ENCODE measurements around the gene MACROD2. TPM values are rescaled to one million over a fixed set of nuclear protein-coding genes. Genes with fewer than 3 reads are reported as not detected.

MACROD2 gene
- total and polyA plus RNA-seq, 2 of the 4 experiments (the other 2 are of a cell fraction), result not detected

GRCh38 chr20:14303106-14303505, 307.8 kb downstream of the MACROD2 start:
- H3K9me3 ChIP-seq (ENCODE audit: control insufficient read depth, insufficient read depth, low read length), result no peaks in the 10 kb centered on the region
- H3K79me1 ChIP-seq (ENCODE audit: low read depth in 1 of 2, low read length in 2 of 2), result no peaks in the 10 kb centered on the region
- no peak overlapping the region for H3K18ac ChIP-seq (ENCODE audit: low read depth, low read length)
- H2BK20ac ChIP-seq (ENCODE audit: low read depth, low read length), result no peak overlapping the region
- no peak overlapping the region for H4K5ac ChIP-seq (ENCODE audit: low read depth, low read length)
- no peak overlapping the region for H2AK9ac ChIP-seq (replicated peaks; ENCODE audit: low read depth, low read length, poor library complexity)
- no peak overlapping the region for H2AFZ ChIP-seq (replicated peaks; ENCODE audit: low read length, poor library complexity)
- dilution Hi-C loops (cut with HindIII; ENCODE audit: low sequenced_read_pairs, unreplicated experiment), result no loop called here
- no peak overlapping the region for H2BK15ac ChIP-seq (ENCODE audit: low read depth, low read length)
- in situ Hi-C loops (cut with MboI; ENCODE audit: low sequenced_read_pairs), result no loop called here
- no peak for TF ChIP-seq FOS (IDR thresholded peaks at IDR 0.05; ENCODE audit: low read depth, low read length)
- TF ChIP-seq CTCF (conservative IDR thresholded peaks at IDR 0.05; ENCODE audit: low read depth, low read length), result no peak
- TF ChIP-seq RFX5 (IDR thresholded peaks at IDR 0.05; ENCODE audit: low read depth, low read length), result no peak
- no peak for TF ChIP-seq RAD21 (IDR thresholded peaks at IDR 0.05; ENCODE audit: low read length)
- TF ChIP-seq MXI1 (IDR thresholded peaks at IDR 0.05; ENCODE audit: borderline replicate concordance, low read depth, low read length), result no peak
- no peak for TF ChIP-seq MAFK (IDR thresholded peaks at IDR 0.05; ENCODE audit: low read depth, low read length)
- TF ChIP-seq ELK1 (IDR thresholded peaks at IDR 0.05; ENCODE audit: borderline replicate concordance, low read depth, low read length), result no peak
- TF ChIP-seq SMC3 (IDR thresholded peaks at IDR 0.05; ENCODE audit: low read depth, low read length), result no peak
- TF ChIP-seq BHLHE40 (IDR thresholded peaks at IDR 0.05; ENCODE audit: low read depth, low read length), result no peak
- no peak for TF ChIP-seq POLR2A (IDR thresholded peaks at IDR 0.05; ENCODE audit: low read depth, low read length)
- TF ChIP-seq CHD1 (IDR thresholded peaks at IDR 0.05; ENCODE audit: low read depth, low read length), result no peak
- TF ChIP-seq MAZ (IDR thresholded peaks at IDR 0.05; ENCODE audit: borderline replicate concordance, low read depth, low read length), result no peak
- no peak for TF ChIP-seq RCOR1 (IDR thresholded peaks at IDR 0.05; ENCODE audit: insufficient replicate concordance, low read length)
- TF ChIP-seq CEBPB (IDR thresholded peaks at IDR 0.05; ENCODE audit: low read depth, low read length), result no peak
- TF ChIP-seq NFE2L2 (IDR thresholded peaks at IDR 0.05; ENCODE audit: low read depth, low read length), result no peak
- no peak overlapping the region for H3K4ac ChIP-seq (ENCODE audit: low read depth, low read length)
- intact Hi-C loops (cut with micrococcal nuclease), result no loop called here
- H4K20me1 ChIP-seq (ENCODE audit: insufficient read depth, low read length), result no peaks in the 10 kb centered on the region
- H3K14ac ChIP-seq (replicated peaks; ENCODE audit: low read depth, low read length), result no peak overlapping the region
- H3K56ac ChIP-seq (ENCODE audit: extremely low read depth, insufficient read depth, low read length), result no peak overlapping the region
- WGBS, 2 experiments (ENCODE audit: extremely low coverage in 2 of 2, insufficient read length in 1 of 2), result no CpG with 5 or more reads among the region's 6 CpGs
- no peak overlapping the region for H2AK5ac ChIP-seq (ENCODE audit: low read depth, low read length)
- H3K27ac ChIP-seq (ENCODE audit: insufficient read depth, low read length), result no peak overlapping the region
- ATAC-seq (ENCODE audit: low read depth), result no peak
- H3K9ac ChIP-seq (ENCODE audit: low read depth, low read length), result no peak overlapping the region
- no peak overlapping the region for H3K4me2 ChIP-seq (ENCODE audit: low read depth, low read length)
- H3K36me3 ChIP-seq (ENCODE audit: control insufficient read depth, insufficient read depth, low read length), result no peaks in the 10 kb centered on the region
- ChIA-PET CTCF (interaction anchor here (0.6 kb wide), 1 partner anchor 10 kb away, joined by 4 read pairs; no protein-coding TSS in a partner anchor), POLR2A (ENCODE audit: unreplicated experiment) (no interaction called here)
- H3K4me3 ChIP-seq (ENCODE audit: insufficient read depth, low read depth, low read length), result no peak overlapping the region
- no peaks in the 10 kb centered on the region for H3K27me3 ChIP-seq (ENCODE audit: control insufficient read depth, insufficient read depth, low read length)
- no TSS peak for BruUV-seq (replicated peaks)
- no peak overlapping the region for H4K8ac ChIP-seq (ENCODE audit: low read depth in 2 of 2, low read length in 2 of 2)
- no peak overlapping the region for H2BK120ac ChIP-seq (ENCODE audit: low read depth, low read length)
- no peaks in the 10 kb centered on the region for H3K4me1 ChIP-seq (ENCODE audit: control insufficient read depth, insufficient read depth, low read length)
- H3K9me1 ChIP-seq (ENCODE audit: insufficient read depth, low read length), result no peaks in the 10 kb centered on the region
- no peak overlapping the region for H3K23ac ChIP-seq (ENCODE audit: low read depth, low read length)
- DNase-seq, result no peak
- no peak overlapping the region for H4K91ac ChIP-seq (ENCODE audit: insufficient read depth, low read depth, low read length)
- no peak overlapping the region for H2BK5ac ChIP-seq (ENCODE audit: low read depth, low read length, poor library complexity, severe bottlenecking)

All from IMR-90 (cell line).